Smooth muscle cell of the brain vasculature (primary cell): ENCODE results near the gene CAPN9.
A peak's percentile ranks its signal among the peaks of the same experiment; 100 is the strongest.

Experiments used
- DNase-seq: peaks from one replicate; pipeline ENCODE4 v3.0.0-alpha.2; 2012; ENCODE audit warnings: low read depth, low spot score

Gene CAPN9

GRCh38 chr1:230768903-230769570 is 21.8 kb downstream of the CAPN9 start:
- no peak for DNase-seq

- DNase-seq: no peak
These were observed 23.1 kb downstream of the CAPN9 start for GRCh38 chr1:230770317-230770716.

GRCh38 chr1:230771773-230772354 is 24.7 kb downstream of the CAPN9 start:
- DNase-seq: no peak

- DNase-seq: peak; percentile 29
These were observed 25.5 kb downstream of the CAPN9 start for GRCh38 chr1:230772457-230773395.

- no peak for DNase-seq
These were observed 26.3 kb downstream of the CAPN9 start for GRCh38 chr1:230773396-230774033.

GRCh38 chr1:230778916-230779590 is 31.9 kb downstream of the CAPN9 start:
- no peak for DNase-seq

- DNase-seq: no peak
These were observed 33.9 kb downstream of the CAPN9 start for GRCh38 chr1:230781131-230781530.

GRCh38 chr1:230781594-230781993 is 34.4 kb downstream of the CAPN9 start:
- DNase-seq: no peak

GRCh38 chr1:230784163-230784562 is 37.0 kb downstream of the CAPN9 start:
- no peak for DNase-seq

- no peak for DNase-seq
These were observed 38.6 kb downstream of the CAPN9 start for GRCh38 chr1:230785636-230786384.

GRCh38 chr1:230786385-230786753 is 39.2 kb downstream of the CAPN9 start:
- DNase-seq: no peak

GRCh38 chr1:230787471-230787870 is 40.3 kb downstream of the CAPN9 start:
- no peak for DNase-seq

- no peak for DNase-seq
These were observed 41.5 kb downstream of the CAPN9 start for GRCh38 chr1:230788561-230789275.

GRCh38 chr1:230790026-230790425 is 42.8 kb downstream of the CAPN9 start:
- no peak for DNase-seq

- no peak for DNase-seq
These were observed 44.9 kb downstream of the CAPN9 start for GRCh38 chr1:230791986-230792564.

- no peak for DNase-seq
These were observed 45.7 kb downstream of the CAPN9 start for GRCh38 chr1:230792691-230793462.

GRCh38 chr1:230793463-230793745 is 46.2 kb downstream of the CAPN9 start:
- no peak for DNase-seq

GRCh38 chr1:230794431-230794830 is 47.2 kb downstream of the CAPN9 start:
- DNase-seq: no peak
